ENCODE measurements around the gene FBXL15. TPM values are rescaled to one million over a fixed set of nuclear protein-coding genes. Genes with fewer than 3 reads are reported as not detected.

FBXL15 gene
- total and polyA plus RNA-seq, 2 of the 13 experiments (the other 11 are each of a cell fraction or from before 2014, with no cell fraction given), result 4.3 to 8.3 TPM

GRCh38 chr10:102421757-102422512, 1.3 kb downstream of the FBXL15 start (continued):
- TF ChIP-seq GZF1 (CRISPR knock-in tag; IDR thresholded peaks at IDR 0.05) (no peak), KAT7 (CRISPR knock-in tag; IDR thresholded peaks at IDR 0.05; ENCODE audit: borderline replicate concordance) (no peak), FOSL2 (CRISPR knock-in tag; IDR thresholded peaks at IDR 0.05) (no peak), SNAPC2 (CRISPR knock-in tag; IDR thresholded peaks at IDR 0.05) (0 out of 2 replicates have a peak, but pooled peaks have one; percentile 4), TAF1 (CRISPR knock-in tag; IDR thresholded peaks at IDR 0.05) (no peak), ZNF670 (CRISPR knock-in tag; IDR thresholded peaks at IDR 0.05; ENCODE audit: borderline replicate concordance) (no peak), NCOA5 (CRISPR knock-in tag; IDR thresholded peaks at IDR 0.05) (no peak), ZFAT (CRISPR knock-in tag; conservative IDR thresholded peaks at IDR 0.05) (no peak), ARNT (IDR thresholded peaks at IDR 0.05) (no peak), ATM (IDR thresholded peaks at IDR 0.05; ENCODE audit: borderline replicate concordance) (no peak), JUN (CRISPR knock-in tag; IDR thresholded peaks at IDR 0.05) (no peak), EEA1 (CRISPR knock-in tag; IDR thresholded peaks at IDR 0.05; ENCODE audit: borderline replicate concordance) (no peak; the same call in 1 of the 2 replicates), ZSCAN12 (CRISPR knock-in tag; IDR thresholded peaks at IDR 0.05) (no peak), GFI1 (CRISPR knock-in tag; IDR thresholded peaks at IDR 0.05; ENCODE audit: borderline replicate concordance) (0 out of 2 replicates have a peak, but pooled peaks have one; percentile 38), AHDC1 (CRISPR knock-in tag; IDR thresholded peaks at IDR 0.05; ENCODE audit: borderline replicate concordance) (peak; percentile 10; the same call in 1 of the 2 replicates), BHLHE40 (IDR thresholded peaks at IDR 0.05; ENCODE audit: low read length) (no peak), MZF1 (CRISPR knock-in tag; IDR thresholded peaks at IDR 0.05; ENCODE audit: borderline replicate concordance) (0 out of 2 replicates have a peak, but pooled peaks have one; percentile 81), YEATS2 (CRISPR knock-in tag; IDR thresholded peaks at IDR 0.05; ENCODE audit: borderline replicate concordance) (no peak), U2AF2 (IDR thresholded peaks at IDR 0.05; ENCODE audit: low read depth, low read length) (no peak), CSRNP2 (CRISPR knock-in tag; conservative IDR thresholded peaks at IDR 0.05; ENCODE audit: low read depth) (no peak), IKZF4 (CRISPR knock-in tag; IDR thresholded peaks at IDR 0.05; ENCODE audit: borderline replicate concordance, low read depth, not compliant biosample characterization) (no peak)
- TF ChIP-seq, protein P1, sequence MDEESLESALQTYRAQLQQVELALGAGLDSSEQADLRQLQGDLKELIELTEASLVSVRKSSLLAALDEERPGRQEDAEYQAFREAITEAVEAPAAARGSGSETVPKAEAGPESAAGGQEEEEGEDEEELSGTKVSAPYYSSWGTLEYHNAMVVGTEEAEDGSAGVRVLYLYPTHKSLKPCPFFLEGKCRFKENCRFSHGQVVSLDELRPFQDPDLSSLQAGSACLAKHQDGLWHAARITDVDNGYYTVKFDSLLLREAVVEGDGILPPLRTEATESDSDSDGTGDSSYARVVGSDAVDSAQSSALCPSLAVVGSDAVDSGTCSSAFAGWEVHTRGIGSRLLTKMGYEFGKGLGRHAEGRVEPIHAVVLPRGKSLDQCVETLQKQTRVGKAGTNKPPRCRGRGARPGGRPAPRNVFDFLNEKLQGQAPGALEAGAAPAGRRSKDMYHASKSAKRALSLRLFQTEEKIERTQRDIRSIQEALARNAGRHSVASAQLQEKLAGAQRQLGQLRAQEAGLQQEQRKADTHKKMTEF (CRISPR knock-in tag; IDR thresholded peaks at IDR 0.05), result no peak

Measured in HepG2 (cell line).